ENCODE measurements around the gene CCT8. TPM values are rescaled to one million over a fixed set of nuclear protein-coding genes. Genes with fewer than 3 reads are reported as not detected.

Gene CCT8
- total RNA-seq, 1 experiment from 2014 or later = 276 TPM

DNA sequence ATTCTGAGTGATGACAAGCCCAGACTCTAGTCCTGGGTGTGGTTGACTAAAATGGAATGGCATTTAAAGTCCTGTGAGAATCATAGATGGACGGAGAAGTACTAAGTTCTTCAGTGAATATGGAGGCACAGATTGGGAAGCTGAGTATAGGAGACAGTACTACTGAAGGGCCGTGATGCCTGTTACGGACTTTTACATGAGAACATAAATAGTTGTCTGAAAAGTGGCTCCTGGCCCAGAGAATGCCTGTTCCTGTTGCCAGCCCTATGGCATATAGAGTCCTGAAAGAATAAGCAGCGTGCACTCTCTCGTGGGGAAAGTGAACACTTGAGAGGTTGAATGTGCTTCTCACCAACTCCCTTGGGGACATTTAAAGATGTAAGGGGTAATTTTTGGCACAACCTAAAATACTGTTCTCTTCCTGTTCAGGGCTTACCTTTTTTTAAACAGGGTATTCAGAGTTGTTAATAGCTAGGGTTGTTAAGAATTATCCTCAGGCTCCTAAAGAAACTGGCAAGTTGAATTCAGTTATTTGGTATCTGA, 20.4 kb downstream of the CCT8 start:
- Histone ChIP-seq H3K79me2 (ENCODE audit: low read length) (no peaks in the 10 kb centered on the region), H3K9me2 (replicated peaks; ENCODE audit: insufficient read depth, low read length) (no peaks in the 10 kb centered on the region), H3K4me1 (ENCODE audit: low read length) (peaks cover 41% of the 10 kb centered on the region), H3K9me3 (ENCODE audit: low read length) (no peaks in the 10 kb centered on the region), H2AFZ (ENCODE audit: low read length) (no peak overlapping the region), H3K4me3 (ENCODE audit: low read length) (no peak overlapping the region), H3K4me2 (ENCODE audit: low read depth, low read length, poor library complexity, severe bottlenecking) (peak overlapping the region; percentile 36), H3K27me3 (ENCODE audit: low read length) (no peaks in the 10 kb centered on the region), H3K9ac (ENCODE audit: low read length) (peak overlapping the region; percentile 27), H3K27ac (ENCODE audit: low read length) (peak overlapping the region; percentile 87), H3K36me3 (ENCODE audit: insufficient read depth, low read length) (peaks cover 55% of the 10 kb centered on the region), H4K20me1 (ENCODE audit: insufficient read depth, low read depth, low read length) (peaks cover 14% of the 10 kb centered on the region; the same call in 1 of the 2 replicates)
- DNase-seq = peak; percentile 80

DNA sequence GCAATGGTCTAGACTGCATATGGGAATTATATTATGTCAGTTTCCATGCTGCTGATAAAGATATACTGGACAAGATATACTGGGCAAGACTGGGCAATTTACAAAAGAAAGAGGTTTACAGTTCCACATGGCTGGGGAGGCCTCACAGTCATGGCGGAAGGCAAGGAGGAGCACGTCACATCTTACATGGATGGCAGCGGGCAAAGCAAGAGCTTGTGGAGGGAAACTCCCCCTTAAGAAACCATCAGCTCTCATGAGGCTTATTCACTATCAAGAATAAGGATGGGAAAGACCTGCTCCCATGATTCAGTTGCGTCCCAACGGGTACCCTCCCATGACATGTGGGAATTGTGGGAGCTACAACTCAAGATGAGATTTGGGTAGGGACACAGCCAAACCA, 21.2 kb downstream of the CCT8 start:
- Histone ChIP-seq H3K9ac (ENCODE audit: low read length) (no peak overlapping the region), H2AFZ (ENCODE audit: low read length) (no peak overlapping the region), H3K9me2 (replicated peaks; ENCODE audit: insufficient read depth, low read length) (no peaks in the 10 kb centered on the region), H3K4me3 (ENCODE audit: low read length) (no peak overlapping the region), H3K36me3 (ENCODE audit: insufficient read depth, low read length) (peaks cover 59% of the 10 kb centered on the region), H3K79me2 (ENCODE audit: low read length) (peaks cover 4% of the 10 kb centered on the region), H3K27me3 (ENCODE audit: low read length) (no peaks in the 10 kb centered on the region), H4K20me1 (ENCODE audit: insufficient read depth, low read depth, low read length) (peaks cover 14% of the 10 kb centered on the region; the same call in 1 of the 2 replicates), H3K9me3 (ENCODE audit: low read length) (no peaks in the 10 kb centered on the region), H3K27ac (ENCODE audit: low read length) (no peak overlapping the region), H3K4me2 (ENCODE audit: low read depth, low read length, poor library complexity, severe bottlenecking) (no peak overlapping the region), H3K4me1 (ENCODE audit: low read length) (peaks cover 41% of the 10 kb centered on the region)
- DNase-seq = no peak

DNA sequence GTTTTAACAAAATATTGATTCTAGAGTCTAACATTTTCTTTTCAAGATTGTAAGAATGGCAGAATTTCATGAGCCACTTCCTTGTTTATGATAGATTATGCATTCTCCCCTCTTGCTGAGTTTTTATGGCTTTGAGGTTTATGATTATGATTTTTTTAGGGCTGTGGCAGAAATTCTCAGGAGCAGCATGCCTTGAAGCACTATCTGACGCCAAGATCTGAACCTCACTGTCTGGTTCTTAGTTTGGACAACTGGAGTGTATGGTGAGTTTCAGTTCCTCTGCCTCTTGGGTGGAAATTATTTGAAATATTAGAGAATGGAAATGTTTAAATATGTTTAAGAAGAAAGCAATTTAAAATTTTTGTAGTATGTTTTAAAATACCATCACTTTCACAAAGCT, 38.8 kb downstream of the CCT8 start:
- Histone ChIP-seq H3K4me2 (ENCODE audit: low read depth, low read length, poor library complexity, severe bottlenecking) (no peak overlapping the region), H3K27me3 (ENCODE audit: low read length) (no peaks in the 10 kb centered on the region), H3K27ac (ENCODE audit: low read length) (no peak overlapping the region), H3K36me3 (ENCODE audit: insufficient read depth, low read length) (peaks cover 76% of the 10 kb centered on the region; the same call in 1 of the 2 replicates), H4K20me1 (ENCODE audit: insufficient read depth, low read depth, low read length) (no peaks in the 10 kb centered on the region), H3K79me2 (ENCODE audit: low read length) (peaks cover 49% of the 10 kb centered on the region), H3K9ac (ENCODE audit: low read length) (no peak overlapping the region), H3K9me3 (ENCODE audit: low read length) (no peaks in the 10 kb centered on the region), H2AFZ (ENCODE audit: low read length) (no peak overlapping the region), H3K4me3 (ENCODE audit: low read length) (no peak overlapping the region), H3K9me2 (replicated peaks; ENCODE audit: insufficient read depth, low read length) (no peaks in the 10 kb centered on the region), H3K4me1 (ENCODE audit: low read length) (peaks cover 3% of the 10 kb centered on the region; the same call in 1 of the 2 replicates)
- DNase-seq = no peak

DNA sequence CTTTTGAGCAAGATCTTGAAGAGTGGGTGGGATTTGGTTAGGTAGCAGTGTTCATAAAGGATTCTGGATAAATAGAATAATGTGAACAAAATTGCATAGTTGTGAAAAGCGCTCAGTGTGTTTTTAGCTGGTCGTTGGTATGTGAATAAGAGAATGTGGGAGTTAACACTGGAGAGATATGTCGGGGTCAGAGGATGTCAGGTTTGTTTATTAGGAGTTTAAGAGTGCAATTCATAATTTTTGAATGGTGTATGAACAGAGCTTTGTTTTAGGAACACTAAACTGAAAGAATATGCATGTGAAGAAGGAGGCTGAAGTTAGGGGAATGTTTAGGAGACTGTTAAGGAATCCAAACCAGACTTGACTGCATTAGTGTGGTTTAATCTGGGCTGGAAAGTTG, 39.6 kb downstream of the CCT8 start:
- Histone ChIP-seq H3K27me3 (ENCODE audit: low read length) (no peaks in the 10 kb centered on the region), H4K20me1 (ENCODE audit: insufficient read depth, low read depth, low read length) (no peaks in the 10 kb centered on the region), H3K4me3 (ENCODE audit: low read length) (no peak overlapping the region), H3K27ac (ENCODE audit: low read length) (no peak overlapping the region), H2AFZ (ENCODE audit: low read length) (no peak overlapping the region), H3K36me3 (ENCODE audit: insufficient read depth, low read length) (peaks cover 74% of the 10 kb centered on the region; the same call in 1 of the 2 replicates), H3K79me2 (ENCODE audit: low read length) (peaks cover 54% of the 10 kb centered on the region), H3K4me1 (ENCODE audit: low read length) (peaks cover 3% of the 10 kb centered on the region; the same call in 1 of the 2 replicates), H3K9me3 (ENCODE audit: low read length) (no peaks in the 10 kb centered on the region), H3K4me2 (ENCODE audit: low read depth, low read length, poor library complexity, severe bottlenecking) (no peak overlapping the region), H3K9me2 (replicated peaks; ENCODE audit: insufficient read depth, low read length) (no peaks in the 10 kb centered on the region), H3K9ac (ENCODE audit: low read length) (no peak overlapping the region)
- DNase-seq = no peak

DNA sequence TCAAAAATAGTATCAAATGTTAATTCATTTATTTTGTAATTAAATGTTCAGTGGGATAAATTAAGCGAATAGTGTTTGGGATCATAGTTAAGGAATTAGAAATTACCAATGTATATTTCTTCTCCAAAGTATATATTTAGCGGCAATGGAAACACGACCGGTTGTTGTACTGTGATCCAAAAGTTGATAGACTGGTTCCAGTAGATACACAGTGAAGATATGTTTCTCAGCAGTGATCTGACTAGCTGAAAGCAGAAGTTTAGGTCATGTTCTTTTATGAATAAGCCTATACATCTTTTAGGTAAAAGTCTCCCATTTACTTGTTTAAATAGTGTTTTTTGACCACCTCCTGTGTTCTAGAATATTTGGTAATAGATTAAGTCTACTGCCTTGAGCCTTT, 40.1 kb downstream of the CCT8 start:
- Histone ChIP-seq H3K79me2 (ENCODE audit: low read length) (peaks cover 60% of the 10 kb centered on the region), H3K4me3 (ENCODE audit: low read length) (no peak overlapping the region), H3K4me1 (ENCODE audit: low read length) (peaks cover 3% of the 10 kb centered on the region; the same call in 1 of the 2 replicates), H3K36me3 (ENCODE audit: insufficient read depth, low read length) (peaks cover 68% of the 10 kb centered on the region; the same call in 1 of the 2 replicates), H3K9ac (ENCODE audit: low read length) (no peak overlapping the region), H3K27ac (ENCODE audit: low read length) (no peak overlapping the region), H3K27me3 (ENCODE audit: low read length) (no peaks in the 10 kb centered on the region), H4K20me1 (ENCODE audit: insufficient read depth, low read depth, low read length) (no peaks in the 10 kb centered on the region), H3K9me3 (ENCODE audit: low read length) (no peaks in the 10 kb centered on the region), H3K9me2 (replicated peaks; ENCODE audit: insufficient read depth, low read length) (no peaks in the 10 kb centered on the region), H2AFZ (ENCODE audit: low read length) (no peak overlapping the region), H3K4me2 (ENCODE audit: low read depth, low read length, poor library complexity, severe bottlenecking) (no peak overlapping the region)
- no peak for DNase-seq

DNA sequence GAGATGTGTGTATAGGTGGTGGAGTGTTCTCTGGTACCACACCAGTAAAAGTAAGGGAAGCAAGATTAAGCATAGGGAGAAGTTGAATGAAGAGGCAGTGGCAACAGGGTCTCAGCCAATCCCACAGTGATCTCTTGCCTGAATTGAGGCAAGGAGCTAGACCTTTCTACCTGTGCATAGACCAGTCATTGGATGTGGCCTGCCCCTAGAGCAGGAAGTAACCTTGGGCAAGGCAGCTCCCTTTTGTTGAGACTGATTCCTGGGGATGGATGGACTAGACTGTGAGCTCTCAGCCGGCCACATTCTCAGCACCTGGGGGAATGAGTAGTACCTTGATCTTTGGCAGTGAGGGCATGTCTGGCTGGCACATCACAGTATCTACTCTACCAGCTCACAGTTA, 42.5 kb downstream of the CCT8 start:
- Histone ChIP-seq H3K4me1 (ENCODE audit: low read length) (peaks cover 21% of the 10 kb centered on the region), H3K9ac (ENCODE audit: low read length) (no peak overlapping the region), H3K36me3 (ENCODE audit: insufficient read depth, low read length) (peaks cover 46% of the 10 kb centered on the region; the same call in 1 of the 2 replicates), H4K20me1 (ENCODE audit: insufficient read depth, low read depth, low read length) (no peaks in the 10 kb centered on the region), H3K4me2 (ENCODE audit: low read depth, low read length, poor library complexity, severe bottlenecking) (no peak overlapping the region), H3K9me2 (replicated peaks; ENCODE audit: insufficient read depth, low read length) (no peaks in the 10 kb centered on the region), H3K79me2 (ENCODE audit: low read length) (peaks cover 78% of the 10 kb centered on the region), H3K9me3 (ENCODE audit: low read length) (no peaks in the 10 kb centered on the region), H3K27me3 (ENCODE audit: low read length) (no peaks in the 10 kb centered on the region), H3K4me3 (ENCODE audit: low read length) (no peak overlapping the region), H3K27ac (ENCODE audit: low read length) (no peak overlapping the region), H2AFZ (ENCODE audit: low read length) (no peak overlapping the region)
- DNase-seq = no peak

DNA sequence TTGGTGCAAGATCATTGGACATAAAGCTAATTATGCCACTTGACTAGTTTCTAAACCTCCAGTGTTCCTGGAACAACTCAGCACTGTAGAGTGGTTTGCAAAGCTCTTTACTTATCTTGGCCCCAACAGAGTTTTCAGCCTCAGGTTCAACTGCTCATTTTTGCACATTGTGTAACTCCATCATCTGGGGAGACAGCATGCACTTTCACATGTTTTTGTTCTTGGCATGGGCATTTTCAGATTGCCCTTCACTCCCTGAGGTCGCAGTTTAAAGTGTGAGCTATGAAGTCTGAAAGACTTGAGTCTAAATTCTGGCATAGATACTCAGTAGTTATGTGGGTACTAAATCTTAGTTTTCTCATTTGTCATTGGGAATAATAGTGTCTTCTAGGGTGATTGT, 43.9 kb downstream of the CCT8 start:
- Histone ChIP-seq H3K79me2 (ENCODE audit: low read length) (peaks cover 88% of the 10 kb centered on the region), H4K20me1 (ENCODE audit: insufficient read depth, low read depth, low read length) (no peaks in the 10 kb centered on the region), H2AFZ (ENCODE audit: low read length) (no peak overlapping the region), H3K4me3 (ENCODE audit: low read length) (no peak overlapping the region), H3K27me3 (ENCODE audit: low read length) (no peaks in the 10 kb centered on the region), H3K4me1 (ENCODE audit: low read length) (peaks cover 26% of the 10 kb centered on the region), H3K9ac (ENCODE audit: low read length) (no peak overlapping the region), H3K9me2 (replicated peaks; ENCODE audit: insufficient read depth, low read length) (no peaks in the 10 kb centered on the region), H3K4me2 (ENCODE audit: low read depth, low read length, poor library complexity, severe bottlenecking) (no peak overlapping the region), H3K36me3 (ENCODE audit: insufficient read depth, low read length) (peaks cover 39% of the 10 kb centered on the region; the same call in 1 of the 2 replicates), H3K9me3 (ENCODE audit: low read length) (no peaks in the 10 kb centered on the region), H3K27ac (ENCODE audit: low read length) (no peak overlapping the region)
- no peak for DNase-seq

DNA sequence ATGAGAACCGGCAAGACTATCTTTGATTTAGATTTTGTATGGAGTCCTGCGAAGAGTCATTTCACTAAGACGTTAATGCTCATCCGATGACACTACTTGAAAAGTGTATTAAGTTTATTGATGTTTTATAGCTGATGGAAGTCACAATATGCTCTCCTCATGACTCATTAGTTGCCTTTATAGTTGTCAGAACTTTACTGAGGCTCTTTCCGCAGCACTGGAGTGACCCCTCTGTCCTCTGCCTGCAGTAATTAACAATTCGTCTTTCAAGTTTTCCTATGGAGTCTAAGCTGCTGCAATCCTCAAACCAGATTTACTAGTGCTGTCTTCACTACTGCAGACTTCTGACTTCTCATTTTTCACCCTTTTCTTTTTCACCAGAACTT, 48.1 kb downstream of the CCT8 start:
- Histone ChIP-seq H3K4me3 (ENCODE audit: low read length) (peak overlapping the region; percentile 72), H4K20me1 (ENCODE audit: insufficient read depth, low read depth, low read length) (no peaks in the 10 kb centered on the region), H3K9me2 (replicated peaks; ENCODE audit: insufficient read depth, low read length) (no peaks in the 10 kb centered on the region), H3K9me3 (ENCODE audit: low read length) (no peaks in the 10 kb centered on the region), H3K4me2 (ENCODE audit: low read depth, low read length, poor library complexity, severe bottlenecking) (peak overlapping the region; percentile 76), H2AFZ (ENCODE audit: low read length) (0 out of 2 replicates have a peak overlapping the region, but pooled peaks have one; percentile 74), H3K4me1 (ENCODE audit: low read length) (peaks cover 29% of the 10 kb centered on the region), H3K27me3 (ENCODE audit: low read length) (no peaks in the 10 kb centered on the region), H3K36me3 (ENCODE audit: insufficient read depth, low read length) (peaks cover 9% of the 10 kb centered on the region; the same call in 1 of the 2 replicates), H3K27ac (ENCODE audit: low read length) (peak overlapping the region; percentile 80), H3K79me2 (ENCODE audit: low read length) (peaks cover 55% of the 10 kb centered on the region), H3K9ac (ENCODE audit: low read length) (peak overlapping the region; percentile 76)
- peak; percentile 43 for DNase-seq

Measured in Karpas-422 (cell line).